Cardiac muscle cell (in vitro differentiated cells and primary cell): Measurements from ENCODE around the gene RTL10. TPM values are rescaled to one million over a fixed set of nuclear protein-coding genes. Genes with fewer than 3 reads are reported as not detected.
"Not testable (repeated sequence)": the region's sequence is repeated elsewhere in the genome, so short reads cannot be mapped to it uniquely, and the experiment has no call there.

ENCODE experiments used
- DNase-seq, 2 donors: peaks; one replicate each; pipeline versions ENCODE4 v3.0.0 to v3.0.0-alpha.2; 2010 to 2017; ENCODE audit warnings: low read depth in 1 of 2, low spot score in 1 of 2
- H3K27ac ChIP-seq: fragments of 200-600 bp; sonication (generic); 2 replicates; pipeline ENCODE4 v1.5.1; 2016
- H3K27me3 ChIP-seq: fragments of 200-600 bp; sonication (generic); 2 replicates; pipeline ENCODE4 v1.6.0; 2016; ENCODE audit warnings: control low read depth
- H3K36me3 ChIP-seq: fragments of 200-600 bp; sonication (generic); 2 replicates; pipeline ENCODE4 v1.5.1; 2016; ENCODE audit warnings: control low read depth
- H3K4me1 ChIP-seq: fragments of 200-600 bp; sonication (generic); 2 replicates; pipeline ENCODE4 v1.8.1; 2017; ENCODE audit warnings: low read depth, mild to moderate bottlenecking, mixed run types
- H3K4me3 ChIP-seq: fragments of 200-600 bp; sonication (generic); 2 replicates; pipeline ENCODE4 v1.5.1; 2016; ENCODE audit warnings: mild to moderate bottlenecking
- H3K9me3 ChIP-seq: fragments of 200-600 bp; sonication (generic); 2 replicates; pipeline ENCODE4 v1.5.1; 2017; ENCODE audit warnings: low read depth, mild to moderate bottlenecking, control low read depth
- CTCF ChIP-seq: IDR thresholded peaks from 2 replicates; pipeline ENCODE4 v1.5.1; 2012; ENCODE audit warnings: low read depth, mild to moderate bottlenecking, low read length
- polyA plus RNA-seq: library from polyadenylated mRNA; unstranded; fragments of >200 nt; fragmentation: Nextera tagmentation; extraction: Ambion mirVana; gene quantifications from 2 replicates; pipeline ENCODE4 v1.2.1, GENCODE V29; 2016
- total RNA-seq: library from RNA; depleted of rRNA; stranded (reverse); fragments of >200 nt; gene quantifications from 2 replicates; pipeline ENCODE4 v1.2.3, GENCODE V29; 2016

Gene RTL10
- total and polyA plus RNA-seq, 2 experiments from 2014 or later = 11.9 to 20.9 TPM

- H3K27me3 ChIP-seq = peaks cover 5% of the 10 kb centered on the region
- no peak for TF ChIP-seq CTCF
- no peak overlapping the region for H3K27ac ChIP-seq
- H3K36me3 ChIP-seq = no peaks in the 10 kb centered on the region
- H3K9me3 ChIP-seq = no peaks in the 10 kb centered on the region
- DNase-seq = no peak
- peaks cover 8% of the 10 kb centered on the region for H3K4me1 ChIP-seq
- H3K4me3 ChIP-seq = no peak overlapping the region
Observed at GRCh38 chr22:19837915-19838314, 16.8 kb downstream of the RTL10 start.

DNA sequence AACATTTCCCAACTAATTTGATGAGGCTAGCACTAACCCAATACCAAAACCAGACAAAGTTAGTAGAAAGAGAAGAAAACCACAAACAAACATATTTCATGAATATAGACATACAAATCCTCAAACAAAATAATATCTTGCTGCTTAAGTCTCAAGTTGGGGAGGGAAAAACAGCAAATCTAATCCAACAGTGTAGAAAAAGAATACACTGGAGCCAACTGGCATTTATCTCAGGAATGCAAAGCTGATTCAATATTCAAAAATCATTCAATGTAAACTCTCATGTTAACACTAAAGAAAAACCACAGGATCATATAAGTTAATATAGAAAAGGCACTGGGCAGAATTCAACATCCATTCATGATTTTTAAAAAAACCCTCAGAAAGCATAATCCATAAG lies 18.2 kb downstream of the RTL10 start:
- DNase-seq = no peak
- Histone ChIP-seq H3K36me3 (no peaks in the 10 kb centered on the region), H3K27ac (no peak overlapping the region), H3K9me3 (no peaks in the 10 kb centered on the region), H3K4me1 (no peaks in the 10 kb centered on the region), H3K4me3 (no peak overlapping the region), H3K27me3 (peaks cover 5% of the 10 kb centered on the region)
- TF ChIP-seq CTCF = no peak

DNA sequence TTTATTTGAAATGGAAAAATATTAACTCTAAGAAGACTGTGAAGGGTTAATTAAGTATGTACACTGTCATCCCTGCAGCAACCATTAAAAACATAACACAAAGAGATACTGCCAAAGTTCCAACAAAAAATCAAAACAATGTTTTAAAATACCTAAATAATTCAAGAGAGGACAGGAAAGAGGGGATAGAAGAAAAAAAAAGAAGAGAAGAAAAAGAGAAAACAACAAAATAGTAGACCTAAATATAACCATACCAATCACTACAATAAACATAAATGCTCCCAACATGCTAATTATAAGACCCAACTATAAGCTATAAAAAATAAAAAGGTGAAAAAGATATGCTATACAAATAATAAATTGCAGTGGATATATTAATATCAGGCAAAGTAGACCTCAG lies 20.1 kb downstream of the RTL10 start:
- Histone ChIP-seq H3K9me3 (no peaks in the 10 kb centered on the region), H3K4me3 (no peak overlapping the region), H3K4me1 (no peaks in the 10 kb centered on the region), H3K36me3 (no peaks in the 10 kb centered on the region), H3K27me3 (no peaks in the 10 kb centered on the region), H3K27ac (no peak overlapping the region)
- no peak for TF ChIP-seq CTCF
- no peak for DNase-seq

GRCh38 chr22:19833327-19833726 lies 21.3 kb downstream of the RTL10 start:
- not testable (repeated sequence) for DNase-seq, H3K27me3 ChIP-seq, H3K4me1 ChIP-seq, H3K9me3 ChIP-seq, H3K36me3 ChIP-seq, H3K27ac ChIP-seq, H3K4me3 ChIP-seq

GRCh38 chr22:19832476-19833108 lies 22.1 kb downstream of the RTL10 start:
- Histone ChIP-seq H3K4me3 (no peak overlapping the region), H3K4me1 (no peaks in the 10 kb centered on the region), H3K27ac (no peak overlapping the region), H3K9me3 (no peaks in the 10 kb centered on the region), H3K27me3 (no peaks in the 10 kb centered on the region), H3K36me3 (no peaks in the 10 kb centered on the region)
- DNase-seq = no peak
- TF ChIP-seq CTCF = no peak

DNA sequence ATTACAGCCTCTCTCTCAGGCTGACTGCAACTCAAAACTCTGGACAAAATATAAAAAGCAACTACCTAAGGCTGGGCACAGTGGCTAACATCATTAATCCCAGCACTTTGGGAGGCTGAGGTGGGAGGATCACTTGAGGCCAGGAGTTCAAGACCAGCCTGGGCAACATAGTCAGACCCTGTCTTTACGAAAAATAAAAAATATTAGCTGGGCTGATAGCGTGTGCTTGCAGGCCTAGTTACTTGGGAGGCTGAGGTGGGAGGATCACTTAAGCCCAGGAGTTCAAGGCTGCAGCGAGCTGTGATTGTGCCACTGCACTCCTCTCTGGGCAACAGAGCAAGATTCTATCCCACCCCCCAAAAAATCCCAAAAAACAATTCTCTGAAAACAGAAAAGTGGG lies 22.7 kb downstream of the RTL10 start:
- not testable (repeated sequence) for H3K9me3 ChIP-seq, H3K4me1 ChIP-seq, H3K27ac ChIP-seq, H3K4me3 ChIP-seq, DNase-seq, H3K27me3 ChIP-seq, H3K36me3 ChIP-seq

DNA sequence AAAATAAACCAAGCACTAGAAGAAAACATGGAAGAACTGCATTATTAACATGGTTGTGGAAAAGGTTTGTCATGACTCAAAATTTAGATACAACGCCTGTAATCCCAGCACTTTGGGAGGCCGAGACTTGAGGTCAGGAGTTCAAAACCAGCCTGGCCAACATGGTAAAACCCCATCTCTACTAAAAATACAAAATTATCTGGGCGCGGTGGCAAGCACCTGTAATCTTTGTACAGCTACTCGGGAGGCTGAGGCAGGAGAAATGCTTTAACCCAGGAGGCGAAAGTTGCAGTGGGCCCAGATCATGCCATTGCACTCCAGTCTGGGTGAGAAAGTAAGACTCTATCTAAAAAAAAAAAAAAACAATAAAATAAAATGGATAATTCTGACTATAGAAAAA lies 23.7 kb downstream of the RTL10 start:
- Histone ChIP-seq H3K4me1 (no peaks in the 10 kb centered on the region), H3K36me3 (no peaks in the 10 kb centered on the region), H3K27me3 (no peaks in the 10 kb centered on the region), H3K4me3 (no peak overlapping the region), H3K9me3 (no peaks in the 10 kb centered on the region), H3K27ac (no peak overlapping the region)
- no peak for DNase-seq
- no peak for TF ChIP-seq CTCF
